GM12878 (cell line): ENCODE measurements around the gene NDUFS6. TPM values are rescaled to one million over a fixed set of nuclear protein-coding genes. Genes with fewer than 3 reads are reported as not detected.

Experiments used
- ATAC-seq: fragments of 200-7000 bp; cut with Tn5 transposase; 3 replicates; pipeline ENCODE4 v1.9.1; 2020; ENCODE audit warnings: mild to moderate bottlenecking, moderate library complexity
- BruUV-seq: library from RNA; stranded (reverse); fragments of 400-500 nt; replicated peaks from 2 replicates; lab custom pipeline; 2021; lab: Mats Ljungman, UMichigan
- CTCF ChIA-PET: fragments of 300-600 bp; sonication (Branson Sonifier 250); formaldehyde crosslinking; extraction: SDS; loops from one replicate; lab custom pipeline; 2021; ENCODE audit warnings: inconsistent platforms; lab: Yijun Ruan, JAX
- POLR2A ChIA-PET: fragments of 350-600 bp; formaldehyde crosslinking; extraction: SDS; loops from one replicate; lab custom pipeline; 2021; ENCODE audit warnings: inconsistent platforms; lab: Charles Lee
- RAD21 ChIA-PET: fragments of 300-600 bp; sonication (Branson Sonifier 250); formaldehyde crosslinking; loops from one replicate; lab custom pipeline; 2023; ENCODE audit warnings: antibody characterized with exemption; ENCODE audit not compliant: unreplicated experiment; lab: Charles Lee
- SMC1A ChIA-PET: fragments of 300-600 bp; sonication (Branson Sonifier 250); formaldehyde crosslinking; loops from one replicate; lab custom pipeline; 2023; ENCODE audit not compliant: unreplicated experiment, uncharacterized antibody; lab: Charles Lee
- DNase-seq: peaks from one replicate; pipeline ENCODE4 v3.0.0-alpha.2; 2011; ENCODE audit warnings: low read depth, low spot score
- FAIRE-seq: peaks from 3 replicates; lab custom pipeline; 2011; peaks lifted over from hg19 to GRCh38; lab: Jason Lieb, UNC
- H2AFZ ChIP-seq: 2 replicates; pipeline ENCODE4 v1.6.0; 2011; ENCODE audit warnings: low read depth, low read length, control low read depth; ENCODE audit not compliant: control insufficient read depth
- H3K27ac ChIP-seq: 2 replicates; pipeline ENCODE4 v1.5.1; 2011; ENCODE audit warnings: control low read depth; ENCODE audit not compliant: control insufficient read depth, insufficient read depth
- H3K27me3 ChIP-seq, 2 experiments: replicated peaks in 1 of 2; 2 replicates each; pipeline versions ENCODE4 v1.6.0 to v1.6.1; 2011; ENCODE audit warnings: low read length in 1 of 2; ENCODE audit not compliant: control insufficient read depth in 2 of 2, insufficient read depth in 2 of 2
- H3K36me3 ChIP-seq, 2 experiments: 2 replicates each; pipeline ENCODE4 v1.5.1; 2011; ENCODE audit warnings: low read length in 1 of 2; ENCODE audit not compliant: control insufficient read depth in 2 of 2, insufficient read depth in 2 of 2
- H3K4me1 ChIP-seq: 2 replicates; pipeline ENCODE4 v1.6.1; 2011; ENCODE audit warnings: mild to moderate bottlenecking, low read length, moderate library complexity, mixed read lengths; ENCODE audit not compliant: control insufficient read depth, insufficient read depth
- H3K4me2 ChIP-seq: 2 replicates; pipeline ENCODE4 v1.6.0; 2011; ENCODE audit warnings: control low read depth; ENCODE audit not compliant: control insufficient read depth, insufficient read depth
- H3K4me3 ChIP-seq: fragments of 200-600 bp; sonication (generic); 2 replicates; pipeline ENCODE4 v1.5.1; 2016
- H3K79me2 ChIP-seq: 2 replicates; pipeline ENCODE4 v1.6.0; 2011; ENCODE audit warnings: low read length; ENCODE audit not compliant: control insufficient read depth, insufficient read depth
- H3K9ac ChIP-seq: 2 replicates; pipeline ENCODE4 v1.8.0; 2011; ENCODE audit warnings: low read length, control low read depth, mixed read lengths; ENCODE audit not compliant: control insufficient read depth, insufficient read depth
- H3K9me3 ChIP-seq: replicated peaks from 3 replicates; pipeline ENCODE4 v1.5.1; 2011; ENCODE audit warnings: mild to moderate bottlenecking, low read length; ENCODE audit not compliant: control insufficient read depth, insufficient read depth
- H4K20me1 ChIP-seq: 2 replicates; pipeline ENCODE4 v1.6.0; 2011; ENCODE audit not compliant: control insufficient read depth, insufficient read depth
- BMI1 ChIP-seq: fragments of 450-650 bp; IDR thresholded peaks from 2 replicates; pipeline ENCODE4 v1.6.1; 2016; ENCODE audit warnings: mild to moderate bottlenecking, moderate library complexity, borderline replicate concordance
- BRCA1 ChIP-seq: IDR thresholded peaks from 2 replicates; pipeline ENCODE4 v1.6.1; 2011; ENCODE audit warnings: low read depth, low read length, improper control_type of control experiment
- KLF5 ChIP-seq: fragments of 450-650 bp; IDR thresholded peaks from 2 replicates; pipeline ENCODE4 v1.6.1; 2014; ENCODE audit warnings: mild to moderate bottlenecking; ENCODE audit not compliant: partially characterized antibody
- MEF2B ChIP-seq: fragments of 450-650 bp; IDR thresholded peaks from 2 replicates; pipeline ENCODE4 v1.6.1; 2018; ENCODE audit warnings: mild to moderate bottlenecking, moderate library complexity; ENCODE audit not compliant: partially characterized antibody, poor library complexity, severe bottlenecking
- REST ChIP-seq: IDR thresholded peaks from 2 replicates; pipeline ENCODE4 v1.6.1; 2012; ENCODE audit warnings: mild to moderate bottlenecking, low read depth, low read length
- SMARCA5 ChIP-seq: fragments of 450-650 bp; IDR thresholded peaks from 2 replicates; pipeline ENCODE4 v1.6.1; 2017; ENCODE audit warnings: mild to moderate bottlenecking
- SPI1 ChIP-seq: IDR thresholded peaks from 2 replicates; pipeline ENCODE4 v1.6.1; 2011; ENCODE audit warnings: low read depth, mild to moderate bottlenecking, low read length, moderate library complexity, borderline replicate concordance; ENCODE audit not compliant: insufficient read depth
- ZZZ3 ChIP-seq: IDR thresholded peaks from 2 replicates; pipeline ENCODE4 v1.6.1; 2011; ENCODE audit warnings: low read depth; ENCODE audit not compliant: control insufficient read depth, insufficient read length
- WGBS: methylation state at CpG from one replicate; pipeline ENCODE4 v1.1.6; 2016; ENCODE audit warnings: low lambda C conversion rate; ENCODE audit not compliant: insufficient replicate concordance, insufficient coverage; ENCODE audit errors: missing lambda C conversion rate; 5-methylcytosine and 5-hydroxymethylcytosine counted together
- in situ Hi-C: fragments of 300-500 bp; cut with MboI; formaldehyde crosslinking; loops from 9 replicates; pipeline ENCODE4 v1.14.3; 2018; ENCODE audit warnings: mixed read lengths
- intact Hi-C: fragments of 100-400 bp; cut with micrococcal nuclease; formaldehyde crosslinking; loops from one replicate; pipeline ENCODE4 v1.14.2; 2022; ENCODE audit not compliant: unreplicated experiment
- polyA plus RNA-seq, 11 experiments: library from polyadenylated mRNA; depleted of rRNA in 4 of 11; unstranded in 6 of 11; stranded (reverse) in 5 of 11; fragments of >200 nt; fragmentation: Nextera tagmentation in 4 of 11; fragmentation: Illumina TruSeq in 1 of 11; extraction: Ambion mirVana in 4 of 11; extraction: Trizol in 1 of 11; gene quantifications; 1 replicate in 1 of 11; 2 replicates in 10 of 11; pipeline versions ENCODE4 v1.2.1 to v1.2.3, GENCODE V29; 2011 to 2016; ENCODE audit warnings: inconsistent platforms in 2 of 11, missing spikeins in 2 of 11, low read depth in 1 of 11
- total RNA-seq, 4 experiments: library from RNA; depleted of rRNA in 3 of 4; stranded (reverse); fragments of >200 nt in 3 of 4; fragmentation: Illumina TruSeq in 1 of 4; extraction: Trizol in 1 of 4; gene quantifications; 2 replicates each; pipeline versions ENCODE4 v1.2.1 to v1.2.3, GENCODE V29; 2013 to 2021

Gene NDUFS6
- total and polyA plus RNA-seq, 10 of the 15 experiments (the other 5 are each of a cell fraction or from before 2014, with no cell fraction given): 20.7 to 213 (median 58.3) TPM

GRCh38 chr5:1820926-1821325, 19.7 kb downstream of the NDUFS6 start (continued):
- no peak for TF ChIP-seq REST
- TF ChIP-seq BRCA1: no peak
- no peak for TF ChIP-seq MEF2B
- no peak for TF ChIP-seq SPI1
- no peak for TF ChIP-seq KLF5
- no peak for TF ChIP-seq BMI1

GRCh38 chr5:1821862-1822261, 20.7 kb downstream of the NDUFS6 start:
- in situ Hi-C loops (no loop called here), intact Hi-C loops (no loop called here)
- H3K4me2 ChIP-seq: no peak overlapping the region
- 95% methylated on average over 8 of the region's 8 CpGs for WGBS
- no TSS peak for BruUV-seq
- DNase-seq (no peak), FAIRE-seq (no peak), ATAC-seq (no peak)
- ChIA-PET SMC1A (interaction anchor here (1.2 kb wide), 1 partner anchor 19 kb away, joined by 3 read pairs; no protein-coding TSS in a partner anchor), POLR2A (no interaction called here), CTCF (no interaction called here), RAD21 (no interaction called here)
- H2AFZ ChIP-seq: no peak overlapping the region
- H3K9ac ChIP-seq: no peak overlapping the region
- no peaks in the 10 kb centered on the region; the same call in 1 of the 2 replicates for H3K4me1 ChIP-seq
- TF ChIP-seq ZZZ3 (no peak), SMARCA5 (no peak)
- H3K4me3 ChIP-seq: no peak overlapping the region
- H3K9me3 ChIP-seq: no peaks in the 10 kb centered on the region; the same call in 2 of the 3 replicates
- no peaks in the 10 kb centered on the region for H3K79me2 ChIP-seq
- H3K36me3 ChIP-seq: peaks cover 3 to 31% of the 10 kb centered on the region in 2 experiments; a peak in 3 of 4 replicates
- H4K20me1 ChIP-seq: no peaks in the 10 kb centered on the region
- H3K27ac ChIP-seq: no peak overlapping the region
- H3K27me3 ChIP-seq: no peaks in the 10 kb centered on the region
